Measurements from ENCODE around the gene DNMBP. TPM values are rescaled to one million over a fixed set of nuclear protein-coding genes. Genes with fewer than 3 reads are reported as not detected.
A peak's percentile ranks its signal among the peaks of the same experiment; 100 is the strongest.

The DNMBP gene, protein sequence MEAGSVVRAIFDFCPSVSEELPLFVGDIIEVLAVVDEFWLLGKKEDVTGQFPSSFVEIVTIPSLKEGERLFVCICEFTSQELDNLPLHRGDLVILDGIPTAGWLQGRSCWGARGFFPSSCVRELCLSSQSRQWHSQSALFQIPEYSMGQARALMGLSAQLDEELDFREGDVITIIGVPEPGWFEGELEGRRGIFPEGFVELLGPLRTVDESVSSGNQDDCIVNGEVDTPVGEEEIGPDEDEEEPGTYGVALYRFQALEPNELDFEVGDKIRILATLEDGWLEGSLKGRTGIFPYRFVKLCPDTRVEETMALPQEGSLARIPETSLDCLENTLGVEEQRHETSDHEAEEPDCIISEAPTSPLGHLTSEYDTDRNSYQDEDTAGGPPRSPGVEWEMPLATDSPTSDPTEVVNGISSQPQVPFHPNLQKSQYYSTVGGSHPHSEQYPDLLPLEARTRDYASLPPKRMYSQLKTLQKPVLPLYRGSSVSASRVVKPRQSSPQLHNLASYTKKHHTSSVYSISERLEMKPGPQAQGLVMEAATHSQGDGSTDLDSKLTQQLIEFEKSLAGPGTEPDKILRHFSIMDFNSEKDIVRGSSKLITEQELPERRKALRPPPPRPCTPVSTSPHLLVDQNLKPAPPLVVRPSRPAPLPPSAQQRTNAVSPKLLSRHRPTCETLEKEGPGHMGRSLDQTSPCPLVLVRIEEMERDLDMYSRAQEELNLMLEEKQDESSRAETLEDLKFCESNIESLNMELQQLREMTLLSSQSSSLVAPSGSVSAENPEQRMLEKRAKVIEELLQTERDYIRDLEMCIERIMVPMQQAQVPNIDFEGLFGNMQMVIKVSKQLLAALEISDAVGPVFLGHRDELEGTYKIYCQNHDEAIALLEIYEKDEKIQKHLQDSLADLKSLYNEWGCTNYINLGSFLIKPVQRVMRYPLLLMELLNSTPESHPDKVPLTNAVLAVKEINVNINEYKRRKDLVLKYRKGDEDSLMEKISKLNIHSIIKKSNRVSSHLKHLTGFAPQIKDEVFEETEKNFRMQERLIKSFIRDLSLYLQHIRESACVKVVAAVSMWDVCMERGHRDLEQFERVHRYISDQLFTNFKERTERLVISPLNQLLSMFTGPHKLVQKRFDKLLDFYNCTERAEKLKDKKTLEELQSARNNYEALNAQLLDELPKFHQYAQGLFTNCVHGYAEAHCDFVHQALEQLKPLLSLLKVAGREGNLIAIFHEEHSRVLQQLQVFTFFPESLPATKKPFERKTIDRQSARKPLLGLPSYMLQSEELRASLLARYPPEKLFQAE (N-terminal part only)
- total RNA-seq (2.4 TPM), polyA plus RNA-seq (under 1 TPM; 0.22 to 0.82 (median 0.61) TPM)

DNA sequence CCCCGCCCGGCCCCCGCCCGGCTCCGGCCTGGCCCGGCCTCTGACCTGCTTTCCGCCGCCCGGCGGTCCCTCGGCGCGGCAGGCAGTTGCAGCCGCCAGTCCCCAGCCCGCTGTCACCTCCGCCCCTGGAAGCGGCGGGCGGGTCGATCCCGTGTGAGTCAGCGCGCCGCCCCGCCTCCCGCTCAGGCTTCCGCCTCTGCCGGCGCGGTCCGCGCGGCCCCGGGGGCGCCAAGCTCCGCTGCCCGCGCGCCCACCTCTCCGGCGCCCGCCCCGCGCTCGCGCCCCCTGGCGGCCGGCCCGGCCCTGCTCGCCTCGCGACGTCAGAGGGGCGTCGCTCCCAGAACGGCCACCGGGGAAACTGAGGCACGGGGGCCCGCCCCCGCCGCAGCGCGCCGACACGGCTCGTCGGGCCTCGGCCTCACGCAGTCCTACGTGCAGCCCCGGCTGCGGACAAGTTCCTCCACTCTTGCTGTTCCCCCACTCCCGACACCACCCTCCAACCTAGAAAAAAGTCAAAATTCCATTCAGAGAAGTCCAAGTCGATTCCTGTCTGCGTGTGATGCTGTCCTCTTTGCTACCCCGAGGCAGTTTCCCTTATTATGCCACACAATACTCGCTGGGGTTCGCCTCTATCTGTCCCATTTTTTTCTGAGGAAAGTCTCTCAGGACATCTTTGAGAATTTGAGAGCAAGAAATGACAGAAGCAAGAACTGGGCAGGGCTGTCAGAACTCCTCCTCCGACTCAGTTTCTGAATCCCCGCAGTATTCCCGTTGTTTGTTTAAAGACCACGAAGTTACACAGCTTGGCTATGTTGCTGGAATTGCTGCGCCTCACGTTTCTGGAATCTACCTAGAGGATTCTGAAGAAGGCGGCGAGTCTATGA is at the start of gene DNMBP:
TSS of gene DNMBP (minus strand) at position 155 of the 884 bp plus-strand sequence. CDS start 37,823 bp downstream, outside the sequence.
- peak; percentile 91 to 93 for ATAC-seq (ENCODE audit: low read depth in 2 of 2)
- no peaks in the 10 kb centered on the region for H3K36me3 Mint-ChIP-seq
- Histone ChIP-seq H3K27ac (ENCODE audit: insufficient read depth, low read length, poor library complexity, severe bottlenecking) (peak within 1 kb of the TSS; percentile 8), H3K4me3 (ENCODE audit: low read depth, low read length) (peak within 1 kb of the TSS; percentile 85), H3K9me3 (ENCODE audit: control insufficient read depth in 2 of 2, low read length in 2 of 2) (no peaks in the 10 kb centered on the region), H3K36me3 (ENCODE audit: control insufficient read depth, insufficient read depth, low read length) (no peaks in the 10 kb centered on the region), H3K27me3 (ENCODE audit: control insufficient read depth, insufficient read depth, low read length) (peaks cover 2% of the 10 kb centered on the region), H3K4me1 (ENCODE audit: control insufficient read depth, insufficient read depth, low read length, poor library complexity, severe bottlenecking) (peaks cover 18% of the 10 kb centered on the region)
- H3K27ac Mint-ChIP-seq: peak within 1 kb of the TSS; percentile 52 to 92 (median 91)
- peak within 1 kb of the TSS; percentile 86 to 97 (median 92) for H3K4me3 Mint-ChIP-seq
- H3K4me1 Mint-ChIP-seq: peaks cover 9 to 50% (median 24%) of the 10 kb centered on the region in 4 donors
- DNase-seq: peak; percentile 61 to 89 (median 73)
- H3K9me3 Mint-ChIP-seq: peaks cover 0 to 1% (median 0%) of the 10 kb centered on the region in 7 donors
- peaks cover 35% of the 10 kb centered on the region for H3K27me3 Mint-ChIP-seq

DNA sequence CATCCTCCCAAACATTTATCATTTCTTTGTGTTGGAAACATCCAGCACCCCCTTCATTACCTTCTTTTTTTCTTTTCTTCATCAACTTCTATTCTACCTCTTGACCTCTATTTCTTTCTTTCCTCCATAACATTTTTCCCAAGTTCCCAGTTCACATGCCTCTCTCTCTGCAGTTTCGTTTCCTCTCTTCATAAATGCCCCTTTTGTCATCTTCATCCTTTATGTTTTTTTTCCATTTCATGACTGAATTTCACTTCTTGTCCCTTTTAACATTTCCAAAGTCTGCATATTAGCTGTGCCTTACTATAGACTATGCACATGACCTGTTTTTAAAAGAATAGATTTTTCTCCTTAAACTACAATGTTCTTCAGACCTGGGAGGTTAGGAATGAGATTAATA is 48.2 kb upstream of the DNMBP start:
- H3K36me3 ChIP-seq (ENCODE audit: control insufficient read depth, insufficient read depth, low read length): no peaks in the 10 kb centered on the region
- DNase-seq (no peak), ATAC-seq (ENCODE audit: low read depth in 2 of 2) (no peak)
- no peaks in the 10 kb centered on the region for H3K4me1 ChIP-seq (ENCODE audit: control insufficient read depth, insufficient read depth, low read length, poor library complexity, severe bottlenecking)
- Mint-ChIP-seq H3K27ac (no peak overlapping the region), H3K9me3 (peaks cover 0 to 4% (median 0%) of the 10 kb centered on the region in 7 donors), H3K27me3 (peaks cover 14% of the 10 kb centered on the region), H3K4me1 (no peaks in the 10 kb centered on the region), H3K36me3 (no peaks in the 10 kb centered on the region), H3K4me3 (no peak overlapping the region)
- no peak overlapping the region for H3K27ac ChIP-seq (ENCODE audit: insufficient read depth, low read length, poor library complexity, severe bottlenecking)
- H3K9me3 ChIP-seq (ENCODE audit: control insufficient read depth in 2 of 2, low read length in 2 of 2): peaks cover 0 to 8% of the 10 kb centered on the region in 2 experiments
- H3K27me3 ChIP-seq (ENCODE audit: control insufficient read depth, insufficient read depth, low read length): peaks cover 4% of the 10 kb centered on the region
- H3K4me3 ChIP-seq (ENCODE audit: low read depth, low read length): no peak overlapping the region

DNA sequence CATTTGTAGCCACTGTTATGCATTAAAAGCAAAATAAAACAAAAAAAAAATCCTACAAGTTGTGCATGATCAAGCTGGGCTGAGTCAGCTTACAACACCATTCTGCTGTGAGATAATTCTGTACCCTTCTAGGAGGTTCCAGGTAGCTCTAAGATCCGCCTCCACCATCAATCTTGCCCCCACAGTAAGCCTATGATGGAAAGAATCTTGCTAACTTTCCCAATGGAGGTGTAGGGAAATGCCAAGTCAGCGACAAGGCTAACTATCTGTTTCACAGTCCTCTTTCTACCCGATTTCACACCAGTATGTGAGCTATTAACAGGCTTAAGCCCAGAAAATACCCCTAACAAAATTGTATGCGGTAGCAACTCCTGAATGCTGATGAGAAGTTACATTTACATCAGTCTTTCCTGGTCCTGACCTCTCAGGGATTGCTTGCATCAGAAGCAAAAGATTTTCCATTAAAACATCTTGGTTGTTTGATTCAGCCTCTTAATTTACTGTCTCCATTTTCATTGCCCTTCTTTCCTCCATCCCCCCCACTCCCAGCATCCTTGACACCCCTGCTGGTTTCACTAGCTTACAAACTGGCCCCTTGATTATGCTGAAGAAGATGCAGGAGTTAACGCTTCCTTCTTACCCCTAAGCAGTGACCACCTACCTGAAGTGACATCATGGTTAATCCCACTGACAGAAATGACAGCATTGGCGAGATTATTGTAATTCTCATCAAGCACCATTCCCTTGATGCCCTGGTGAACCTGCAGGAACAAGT is 44.1 kb upstream of the DNMBP start:
- peaks cover 0 to 8% of the 10 kb centered on the region in 2 experiments for H3K9me3 ChIP-seq (ENCODE audit: control insufficient read depth in 2 of 2, low read length in 2 of 2)
- Mint-ChIP-seq H3K9me3 (peaks cover 0 to 4% (median 0%) of the 10 kb centered on the region in 7 donors), H3K4me1 (no peaks in the 10 kb centered on the region), H3K4me3 (no peak overlapping the region), H3K36me3 (no peaks in the 10 kb centered on the region), H3K27ac (no peak overlapping the region), H3K27me3 (peaks cover 17% of the 10 kb centered on the region)
- H3K36me3 ChIP-seq (ENCODE audit: control insufficient read depth, insufficient read depth, low read length): no peaks in the 10 kb centered on the region
- H3K4me3 ChIP-seq (ENCODE audit: low read depth, low read length): no peak overlapping the region
- no peak overlapping the region for H3K27ac ChIP-seq (ENCODE audit: insufficient read depth, low read length, poor library complexity, severe bottlenecking)
- DNase-seq (no peak), ATAC-seq (ENCODE audit: low read depth in 2 of 2) (no peak)
- H3K4me1 ChIP-seq (ENCODE audit: control insufficient read depth, insufficient read depth, low read length, poor library complexity, severe bottlenecking): no peaks in the 10 kb centered on the region
- H3K27me3 ChIP-seq (ENCODE audit: control insufficient read depth, insufficient read depth, low read length): peaks cover 2% of the 10 kb centered on the region

DNA sequence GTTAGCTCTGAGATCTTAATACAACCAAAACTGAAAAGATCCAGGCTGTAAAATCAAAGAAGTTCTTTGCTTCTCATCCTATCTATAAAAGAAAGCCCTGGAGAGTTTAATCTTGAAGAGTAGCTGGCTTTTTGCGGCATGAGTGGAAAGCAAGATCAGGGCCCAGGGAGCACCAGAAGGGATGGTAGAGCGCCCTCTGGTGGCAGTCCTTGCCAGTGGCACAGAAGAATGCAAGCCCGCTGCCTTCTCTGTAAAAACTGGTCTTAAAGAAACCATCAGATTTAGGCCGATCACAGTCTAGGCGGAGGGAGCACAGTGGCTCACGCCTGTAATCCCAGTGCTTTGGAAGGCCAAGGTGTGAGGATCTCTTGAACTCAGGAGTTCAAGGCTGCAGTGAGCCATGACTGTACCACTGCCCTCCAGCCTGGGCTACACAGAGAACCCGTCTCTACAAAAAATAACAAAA is 36.3 kb upstream of the DNMBP start:
- no peak overlapping the region for H3K27ac ChIP-seq (ENCODE audit: insufficient read depth, low read length, poor library complexity, severe bottlenecking)
- Mint-ChIP-seq H3K36me3 (no peaks in the 10 kb centered on the region), H3K9me3 (peaks cover 0 to 2% (median 0%) of the 10 kb centered on the region in 7 donors), H3K4me3 (peak overlapping the region in 1 of 4 donors; percentile 35), H3K4me1 (peaks cover 0 to 3% (median 0%) of the 10 kb centered on the region in 4 donors), H3K27me3 (peaks cover 27% of the 10 kb centered on the region), H3K27ac (peak overlapping the region in 1 of 3 donors; percentile 45)
- H3K4me1 ChIP-seq (ENCODE audit: control insufficient read depth, insufficient read depth, low read length, poor library complexity, severe bottlenecking): no peaks in the 10 kb centered on the region
- DNase-seq (peak; percentile 50 to 76 (median 68)), ATAC-seq (ENCODE audit: low read depth in 2 of 2) (peak in 1 of 2 donors; percentile 70)
- H3K36me3 ChIP-seq (ENCODE audit: control insufficient read depth, insufficient read depth, low read length): no peaks in the 10 kb centered on the region
- H3K27me3 ChIP-seq (ENCODE audit: control insufficient read depth, insufficient read depth, low read length): peaks cover 3% of the 10 kb centered on the region
- H3K4me3 ChIP-seq (ENCODE audit: low read depth, low read length): no peak overlapping the region
- H3K9me3 ChIP-seq (ENCODE audit: control insufficient read depth in 2 of 2, low read length in 2 of 2): no peaks in the 10 kb centered on the region

DNA sequence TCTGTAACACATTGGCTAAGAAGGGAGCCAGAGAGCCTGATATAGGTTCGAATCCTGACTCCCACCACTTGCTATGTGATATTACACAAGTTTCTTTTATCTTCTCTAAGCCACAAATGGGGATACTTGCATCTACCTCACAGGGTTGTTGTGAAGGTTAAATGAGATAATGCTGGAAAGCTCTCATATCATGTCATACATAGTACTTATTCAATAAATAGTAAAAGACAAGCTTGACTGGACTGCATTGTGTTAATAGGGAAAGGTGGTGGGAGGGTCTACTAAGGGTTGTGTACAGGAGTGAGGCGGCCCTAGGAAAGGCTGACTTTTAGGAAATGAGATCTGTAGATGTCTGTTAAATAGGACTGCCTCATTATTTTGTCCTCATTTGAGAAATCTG is 35.8 kb upstream of the DNMBP start:
- DNase-seq: no peak
- no peaks in the 10 kb centered on the region for H3K36me3 Mint-ChIP-seq
- peaks cover 27% of the 10 kb centered on the region for H3K27me3 Mint-ChIP-seq
- peaks cover 3% of the 10 kb centered on the region for H3K27me3 ChIP-seq (ENCODE audit: control insufficient read depth, insufficient read depth, low read length)
- ATAC-seq (ENCODE audit: low read depth in 2 of 2): no peak
- H3K36me3 ChIP-seq (ENCODE audit: control insufficient read depth, insufficient read depth, low read length): no peaks in the 10 kb centered on the region
- H3K4me3 ChIP-seq (ENCODE audit: low read depth, low read length): no peak overlapping the region
- H3K9me3 ChIP-seq (ENCODE audit: control insufficient read depth in 2 of 2, low read length in 2 of 2): no peaks in the 10 kb centered on the region
- H3K9me3 Mint-ChIP-seq: peaks cover 0 to 2% (median 0%) of the 10 kb centered on the region in 7 donors
- peaks cover 0 to 3% (median 0%) of the 10 kb centered on the region in 4 donors for H3K4me1 Mint-ChIP-seq
- no peaks in the 10 kb centered on the region for H3K4me1 ChIP-seq (ENCODE audit: control insufficient read depth, insufficient read depth, low read length, poor library complexity, severe bottlenecking)
- no peak overlapping the region for H3K4me3 Mint-ChIP-seq
- H3K27ac ChIP-seq (ENCODE audit: insufficient read depth, low read length, poor library complexity, severe bottlenecking): no peak overlapping the region
- no peak overlapping the region for H3K27ac Mint-ChIP-seq

DNA sequence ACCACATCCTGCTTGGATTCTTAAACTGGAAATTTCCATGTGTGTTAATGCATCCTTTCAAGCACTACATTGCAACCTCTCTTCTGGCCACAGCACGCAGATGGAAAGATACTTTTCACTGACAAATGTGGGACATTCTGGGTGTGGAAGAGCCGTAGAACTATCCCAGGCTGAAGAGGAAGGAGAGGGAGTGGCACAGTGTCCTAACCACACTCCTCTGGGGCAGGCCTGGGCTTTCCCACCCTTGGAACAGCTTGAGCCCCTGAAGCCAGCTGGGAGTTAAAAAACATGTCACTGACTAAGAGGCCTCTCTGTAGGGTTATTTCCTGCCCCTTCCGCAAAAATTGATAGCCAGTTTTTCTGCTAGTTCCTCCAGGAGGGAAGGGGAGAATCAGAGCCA is 34.0 kb upstream of the DNMBP start:
- ATAC-seq (ENCODE audit: low read depth in 2 of 2) (no peak), DNase-seq (no peak)
- no peaks in the 10 kb centered on the region for H3K36me3 ChIP-seq (ENCODE audit: control insufficient read depth, insufficient read depth, low read length)
- H3K9me3 Mint-ChIP-seq: peaks cover 0 to 4% (median 0%) of the 10 kb centered on the region in 7 donors
- peaks cover 6% of the 10 kb centered on the region for H3K27me3 ChIP-seq (ENCODE audit: control insufficient read depth, insufficient read depth, low read length)
- no peaks in the 10 kb centered on the region for H3K4me1 ChIP-seq (ENCODE audit: control insufficient read depth, insufficient read depth, low read length, poor library complexity, severe bottlenecking)
- no peak overlapping the region for H3K27ac ChIP-seq (ENCODE audit: insufficient read depth, low read length, poor library complexity, severe bottlenecking)
- H3K9me3 ChIP-seq (ENCODE audit: control insufficient read depth in 2 of 2, low read length in 2 of 2): no peaks in the 10 kb centered on the region
- H3K36me3 Mint-ChIP-seq: no peaks in the 10 kb centered on the region
- peaks cover 0 to 3% (median 0%) of the 10 kb centered on the region in 4 donors for H3K4me1 Mint-ChIP-seq
- H3K4me3 Mint-ChIP-seq: no peak overlapping the region
- H3K27me3 Mint-ChIP-seq: peaks cover 32% of the 10 kb centered on the region
- H3K27ac Mint-ChIP-seq: peak overlapping the region in 1 of 3 donors; percentile 10
- H3K4me3 ChIP-seq (ENCODE audit: low read depth, low read length): no peak overlapping the region
